Hepatocyte (in vitro differentiated cells): ENCODE data around the gene ADAP1. TPM values are rescaled to one million over a fixed set of nuclear protein-coding genes. Genes with fewer than 3 reads are reported as not detected.

Source experiments
- DNase-seq: peaks from one replicate; pipeline ENCODE4 v3.0.0-alpha.2; 2016; ENCODE audit warnings: low spot score
- H2AFZ ChIP-seq: fragments of 200-600 bp; sonication (generic); 2 replicates; pipeline ENCODE4 v1.6.0; 2016; ENCODE audit warnings: antibody characterized with exemption, mild to moderate bottlenecking
- H3K27ac ChIP-seq: fragments of 200-600 bp; sonication (generic); 2 replicates; pipeline ENCODE4 v1.5.1; 2016; ENCODE audit warnings: mild to moderate bottlenecking
- H3K27me3 ChIP-seq: fragments of 200-600 bp; sonication (generic); 2 replicates; pipeline ENCODE4 v1.6.1; 2016
- H3K36me3 ChIP-seq: fragments of 200-600 bp; sonication (generic); replicated peaks from 2 replicates; pipeline ENCODE4 v1.5.1; 2016; ENCODE audit warnings: low read depth; ENCODE audit not compliant: insufficient read depth
- H3K4me1 ChIP-seq: fragments of 200-600 bp; sonication (generic); 2 replicates; pipeline ENCODE4 v1.5.1; 2016; ENCODE audit warnings: mild to moderate bottlenecking, moderate library complexity; ENCODE audit not compliant: insufficient read depth
- H3K4me2 ChIP-seq: fragments of 200-600 bp; sonication (generic); 2 replicates; pipeline ENCODE4 v1.6.0; 2016
- H3K4me3 ChIP-seq: fragments of 200-600 bp; sonication (generic); 2 replicates; pipeline ENCODE4 v1.5.1; 2016; ENCODE audit warnings: mild to moderate bottlenecking
- H3K79me2 ChIP-seq: fragments of 200-600 bp; sonication (generic); 2 replicates; pipeline ENCODE4 v1.6.0; 2017; ENCODE audit warnings: mild to moderate bottlenecking
- H3K9me2 ChIP-seq: fragments of 200-600 bp; sonication (generic); replicated peaks from 2 replicates; pipeline ENCODE4 v1.6.0; 2017; ENCODE audit warnings: mild to moderate bottlenecking; ENCODE audit not compliant: insufficient read depth
- H3K9me3 ChIP-seq: fragments of 200-600 bp; sonication (generic); 2 replicates; pipeline ENCODE4 v1.5.1; 2016; ENCODE audit warnings: low read depth, mild to moderate bottlenecking
- H4K20me1 ChIP-seq: fragments of 200-600 bp; sonication (generic); 2 replicates; pipeline ENCODE4 v1.6.0; 2016; ENCODE audit warnings: mild to moderate bottlenecking; ENCODE audit not compliant: insufficient read depth, poor library complexity, severe bottlenecking
- CTCF ChIP-seq: fragments of 200-600 bp; sonication (generic); IDR thresholded peaks from 2 replicates; pipeline ENCODE4 v1.5.1; 2016; ENCODE audit warnings: antibody characterized with exemption, mild to moderate bottlenecking; ENCODE audit not compliant: poor library complexity
- EZH2 ChIP-seq: fragments of 200-600 bp; sonication (generic); IDR thresholded peaks from 2 replicates; pipeline ENCODE4 v1.6.1; 2016; ENCODE audit warnings: antibody characterized with exemption, mild to moderate bottlenecking, borderline replicate concordance
- EZH2phosphoT487 ChIP-seq: fragments of 200-600 bp; sonication (generic); IDR thresholded peaks from one replicate; pipeline ENCODE4 v1.6.1; 2018; ENCODE audit warnings: antibody characterized with exemption, mild to moderate bottlenecking, low read depth, moderate library complexity; ENCODE audit not compliant: unreplicated experiment, severe bottlenecking
- WGBS: methylation state at CpG from one replicate; pipeline ENCODE4 v1.1.6; 2016; ENCODE audit warnings: low lambda C conversion rate; ENCODE audit errors: missing lambda C conversion rate; 5-methylcytosine and 5-hydroxymethylcytosine counted together
- polyA plus RNA-seq: library from polyadenylated mRNA; unstranded; fragments of >200 nt; fragmentation: Nextera tagmentation; extraction: Ambion mirVana; gene quantifications from 2 replicates; pipeline ENCODE4 v1.2.1, GENCODE V29; 2016
- total RNA-seq: library from RNA; depleted of rRNA; stranded (reverse); fragments of >200 nt; gene quantifications from 2 replicates; pipeline ENCODE4 v1.2.3, GENCODE V29; 2014

ADAP1 gene
- total and polyA plus RNA-seq, 2 experiments from 2014 or later: 25.6 to 35.7 TPM

- Histone ChIP-seq H3K27ac (no peak overlapping the region), H2AFZ (no peak overlapping the region), H3K9me3 (no peaks in the 10 kb centered on the region), H3K36me3 (no peaks in the 10 kb centered on the region), H3K79me2 (no peaks in the 10 kb centered on the region), H3K4me1 (peaks cover 8% of the 10 kb centered on the region), H3K9me2 (no peaks in the 10 kb centered on the region), H3K27me3 (no peaks in the 10 kb centered on the region), H3K4me2 (no peak overlapping the region), H3K4me3 (no peak overlapping the region), H4K20me1 (no peaks in the 10 kb centered on the region)
- DNase-seq: no peak
- WGBS: 86% methylated on average over 21 of the region's 40 CpGs
- TF ChIP-seq CTCF (no peak), EZH2 (no peak), EZH2phosphoT487 (no peak)
Observed at GRCh38 chr7:920351-921070, 34.0 kb downstream of the ADAP1 start.

- TF ChIP-seq EZH2 (no peak), CTCF (no peak), EZH2phosphoT487 (no peak)
- no peak overlapping the region for H3K27ac ChIP-seq
- H3K9me3 ChIP-seq: no peaks in the 10 kb centered on the region
- H3K4me3 ChIP-seq: no peak overlapping the region
- H3K4me1 ChIP-seq: peaks cover 8% of the 10 kb centered on the region
- WGBS: 98% methylated on average over 19 of the region's 26 CpGs
- H4K20me1 ChIP-seq: no peaks in the 10 kb centered on the region
- H3K9me2 ChIP-seq: no peaks in the 10 kb centered on the region
- H3K36me3 ChIP-seq: no peaks in the 10 kb centered on the region
- H2AFZ ChIP-seq: no peak overlapping the region
- H3K4me2 ChIP-seq: no peak overlapping the region
- no peak for DNase-seq
- H3K27me3 ChIP-seq: no peaks in the 10 kb centered on the region
- H3K79me2 ChIP-seq: no peaks in the 10 kb centered on the region
Observed at GRCh38 chr7:919924-920341, 34.5 kb downstream of the ADAP1 start.

- no peak overlapping the region for H3K27ac ChIP-seq
- H3K9me2 ChIP-seq: no peaks in the 10 kb centered on the region
- no peaks in the 10 kb centered on the region for H3K36me3 ChIP-seq
- no peaks in the 10 kb centered on the region for H3K27me3 ChIP-seq
- H3K4me3 ChIP-seq: no peak overlapping the region
- TF ChIP-seq CTCF: no peak
- TF ChIP-seq EZH2: no peak
- no peak for TF ChIP-seq EZH2phosphoT487
- no peak overlapping the region for H2AFZ ChIP-seq
- H4K20me1 ChIP-seq: no peaks in the 10 kb centered on the region
- no peak for DNase-seq
- 91% methylated on average over 12 of the region's 13 CpGs for WGBS
- H3K9me3 ChIP-seq: no peaks in the 10 kb centered on the region
- no peaks in the 10 kb centered on the region for H3K79me2 ChIP-seq
- H3K4me1 ChIP-seq: peaks cover 8% of the 10 kb centered on the region
- no peak overlapping the region for H3K4me2 ChIP-seq
Observed at GRCh38 chr7:919114-919442, 35.4 kb downstream of the ADAP1 start.
